A549 (cell line): ENCODE measurements around the gene TIGIT.

Experiments used
- CHD4 ChIP-seq: fragments of 200-600 bp; sonication (generic); IDR thresholded peaks from 2 replicates; pipeline ENCODE4 v1.6.1; 2016; ENCODE audit warnings: antibody characterized with exemption, mild to moderate bottlenecking, borderline replicate concordance
- CTCF ChIP-seq: fragments of >200 bp; sonication (Bioruptor Twin); formaldehyde crosslinking; IDR thresholded peaks from 3 replicates; pipeline ENCODE4 v1.5.1; 2016
- HOXB13 ChIP-seq: fragments of 250-450 bp; sonication (Bioruptor Pico); IDR thresholded peaks from 2 replicates; pipeline ENCODE4 v1.5.0; 2020; ENCODE audit warnings: low read depth, mild to moderate bottlenecking, moderate library complexity
- JUN ChIP-seq, 2 experiments: fragments of >200 bp; sonication (Bioruptor Twin); formaldehyde crosslinking; IDR thresholded peaks; 2 replicates in 1 of 2; 3 replicates in 1 of 2; pipeline ENCODE4 v1.6.1; 2016 to 2017
- MAX ChIP-seq: IDR thresholded peaks from 2 replicates; pipeline ENCODE4 v1.6.1; 2012
- MAZ ChIP-seq: fragments of 150-350 bp; IDR thresholded peaks from 2 replicates; pipeline ENCODE4 v1.6.1; 2014; ENCODE audit warnings: antibody characterized with exemption, low read depth, low read length, borderline replicate concordance
- MYC ChIP-seq: IDR thresholded peaks from 2 replicates; pipeline ENCODE4 v1.6.1; 2012; ENCODE audit warnings: mild to moderate bottlenecking, inconsistent platforms, low read length, improper control_type of control experiment, borderline replicate concordance
- PBX3 ChIP-seq: IDR thresholded peaks from 2 replicates; pipeline ENCODE4 v1.6.1; 2012
- RAD21 ChIP-seq, 2 experiments: fragments of >200 bp in 1 of 2; sonication (Bioruptor Twin) in 1 of 2; formaldehyde crosslinking in 1 of 2; IDR thresholded peaks in 1 of 2; conservative IDR thresholded peaks in 1 of 2; 2 replicates in 1 of 2; 3 replicates in 1 of 2; pipeline ENCODE4 v1.6.1; 2012 to 2018; ENCODE audit warnings: inconsistent platforms in 1 of 2

- TF ChIP-seq MAX (no peak), CTCF (no peak), PBX3 (no peak), MAZ (no peak), RAD21 (conservative IDR thresholded peaks at IDR 0.05 in 1 of 2, IDR thresholded peaks at IDR 0.05 in 1 of 2) (no peak), CHD4 (no peak), HOXB13 (CRISPR knock-in tag) (no peak), MYC (no peak), JUN (IDR thresholded peaks at IDR 0.05) (no peak)
Measured at GRCh38 chr3:114323546-114324254, 29.9 kb downstream of the TIGIT start.
